Bronchial epithelial cell (primary cell): ENCODE measurements around the gene SLC19A2. TPM values are rescaled to one million over a fixed set of nuclear protein-coding genes. Genes with fewer than 3 reads are reported as not detected.

ENCODE experiments used
- DNase-seq: peaks from one replicate; pipeline ENCODE4 v3.0.0-alpha.2; 2010; ENCODE audit warnings: low read depth
- FAIRE-seq: peaks from 2 replicates; lab custom pipeline; 2011; peaks lifted over from hg19 to GRCh38; lab: Jason Lieb, UNC
- H3K27me3 ChIP-seq: 2 replicates; pipeline ENCODE4 v1.5.1; 2011; ENCODE audit warnings: low read length; ENCODE audit not compliant: control insufficient read depth, insufficient read depth
- H3K36me3 ChIP-seq: 2 replicates; pipeline ENCODE4 v1.5.1; 2011; ENCODE audit warnings: low read length; ENCODE audit not compliant: control insufficient read depth, insufficient read depth
- H3K4me3 ChIP-seq: 2 replicates; pipeline ENCODE4 v1.5.1; 2011; ENCODE audit warnings: mild to moderate bottlenecking, low read depth, low read length, control low read depth
- CTCF ChIP-seq: IDR thresholded peaks from 2 replicates; pipeline ENCODE4 v1.5.1; 2011; ENCODE audit warnings: mild to moderate bottlenecking, moderate library complexity, low read length, control low read depth, inconsistent platforms; ENCODE audit not compliant: insufficient read depth, severe bottlenecking
- total RNA-seq: library from RNA; depleted of rRNA; stranded (reverse); fragments of >200 nt; gene quantifications from 2 replicates; pipeline ENCODE4 v1.2.1, GENCODE V29; 2014

The SLC19A2 gene
- total RNA-seq, 1 donor from 2014 or later: 16.8 TPM

GRCh38 chr1:169443923-169444322 lies 41.8 kb downstream of the SLC19A2 start:
- peaks cover 2% of the 10 kb centered on the region for H3K27me3 ChIP-seq
- H3K36me3 ChIP-seq: no peaks in the 10 kb centered on the region
- no peak for TF ChIP-seq CTCF
- no peak overlapping the region for H3K4me3 ChIP-seq
- FAIRE-seq (no peak), DNase-seq (no peak)

GRCh38 chr1:169427081-169427641 lies 58.6 kb downstream of the SLC19A2 start, which contains the start of gene CCDC181:
Gene CCDC181, minus strand, starts transcription at chr1:169427474. Its CDS starts 2,547 bp downstream, at chr1:169424927.
- H3K27me3 ChIP-seq: peaks cover 4% of the 10 kb centered on the region

GRCh38 chr1:169426174-169426705 lies 59.5 kb downstream of the SLC19A2 start:
- Histone ChIP-seq H3K4me3 (no peak overlapping the region), H3K27me3 (peaks cover 4% of the 10 kb centered on the region), H3K36me3 (no peaks in the 10 kb centered on the region)
- no peak for TF ChIP-seq CTCF
- FAIRE-seq (no peak), DNase-seq (peak; percentile 28)

More at GRCh38 chr1:169427081-169427641, 58.6 kb downstream of the SLC19A2 start, which contains the start of gene CCDC181:
- FAIRE-seq (no peak), DNase-seq (peak; percentile 7)
- H3K36me3 ChIP-seq: no peaks in the 10 kb centered on the region
- no peak for TF ChIP-seq CTCF
- H3K4me3 ChIP-seq: peak within 1 kb of the TSS; percentile 11

GRCh38 chr1:169421309-169421708 lies 64.4 kb downstream of the SLC19A2 start:
- FAIRE-seq (no peak), DNase-seq (no peak)
- no peak overlapping the region for H3K4me3 ChIP-seq
- no peaks in the 10 kb centered on the region for H3K36me3 ChIP-seq
- H3K27me3 ChIP-seq: no peaks in the 10 kb centered on the region
- no peak for TF ChIP-seq CTCF

- Histone ChIP-seq H3K36me3 (no peaks in the 10 kb centered on the region), H3K27me3 (no peaks in the 10 kb centered on the region), H3K4me3 (no peak overlapping the region)
- DNase-seq (peak; percentile 12), FAIRE-seq (no peak)
- TF ChIP-seq CTCF: no peak
Measured at GRCh38 chr1:169414952-169415351, 70.8 kb downstream of the SLC19A2 start.

Other genes starting within 250 kb of the SLC19A2 start
- 7.7 and 11.6 TPM in 2 replicates for gene NME7, start 118.1 kb downstream of the SLC19A2 start, total RNA-seq
- gene BLZF1, start 117.7 kb downstream of the SLC19A2 start, total RNA-seq: 23.4 and 31.1 TPM in 2 replicates
- 0.26 TPM in 1 of 2 replicates, not detected in the other for gene CCDC181, start 58.5 kb downstream of the SLC19A2 start, total RNA-seq
- not detected in 2 replicates for gene F5, start 100.5 kb upstream of the SLC19A2 start, total RNA-seq
- not detected in 2 replicates for gene SELP, start 144.2 kb upstream of the SLC19A2 start, total RNA-seq
- gene SELL, start 225.7 kb upstream of the SLC19A2 start, total RNA-seq: not detected in 2 replicates
- not detected in 2 replicates for gene SELE, start 248.1 kb upstream of the SLC19A2 start, total RNA-seq